GM12878 (cell line): ENCODE data around the gene NUMB.

Source experiments
- BHLHE40 ChIP-seq, 2 experiments: fragments of 450-650 bp in 1 of 2; IDR thresholded peaks; 2 replicates each; pipeline ENCODE4 v1.6.1; 2011 to 2017; ENCODE audit warnings: low read depth in 2 of 2, borderline replicate concordance in 1 of 2, improper control_type of control experiment in 1 of 2, low read length in 1 of 2, mild to moderate bottlenecking in 1 of 2
- BRCA1 ChIP-seq: IDR thresholded peaks from 2 replicates; pipeline ENCODE4 v1.6.1; 2011; ENCODE audit warnings: low read depth, low read length, improper control_type of control experiment
- CREB1 ChIP-seq: IDR thresholded peaks from 2 replicates; pipeline ENCODE4 v1.6.1; 2012; ENCODE audit warnings: low read depth, mild to moderate bottlenecking, inconsistent platforms
- CTCF ChIP-seq, 3 experiments: IDR thresholded peaks in 2 of 3; conservative IDR thresholded peaks in 1 of 3; 2 replicates each; pipeline ENCODE4 v1.5.1; 2011; ENCODE audit warnings: low read depth in 3 of 3, low read length in 3 of 3, mild to moderate bottlenecking in 3 of 3, control low read depth in 2 of 3, moderate library complexity in 2 of 3, inconsistent platforms in 1 of 3, mixed read lengths in 1 of 3; ENCODE audit not compliant: control insufficient read depth in 2 of 3, insufficient read depth in 1 of 3; ENCODE audit errors: extremely low read depth in 1 of 3
- EZH2 ChIP-seq: IDR thresholded peaks from 2 replicates; pipeline ENCODE4 v1.6.1; 2012; ENCODE audit warnings: low read depth, mild to moderate bottlenecking, control low read depth, inconsistent platforms, low read length, borderline replicate concordance; ENCODE audit not compliant: control insufficient read depth
- IRF5 ChIP-seq: fragments of 450-650 bp; IDR thresholded peaks from 2 replicates; pipeline ENCODE4 v1.6.1; 2017; ENCODE audit warnings: borderline replicate concordance
- MYC ChIP-seq: IDR thresholded peaks from 2 replicates; pipeline ENCODE4 v1.6.1; 2011; ENCODE audit warnings: mild to moderate bottlenecking, low read length, moderate library complexity, inconsistent platforms; ENCODE audit not compliant: insufficient read depth, insufficient replicate concordance, insufficient read length, severe bottlenecking
- NKRF ChIP-seq: fragments of 450-650 bp; conservative IDR thresholded peaks from 2 replicates; pipeline ENCODE4 v1.6.1; 2017; ENCODE audit warnings: mild to moderate bottlenecking, moderate library complexity
- SIN3A ChIP-seq: IDR thresholded peaks from 2 replicates; pipeline ENCODE4 v1.6.1; 2012; ENCODE audit warnings: low read depth, low read length, improper control_type of control experiment
- SKIL ChIP-seq: fragments of 450-650 bp; IDR thresholded peaks from 2 replicates; pipeline ENCODE4 v1.6.1; 2017; ENCODE audit warnings: mild to moderate bottlenecking, low read depth, inconsistent platforms; ENCODE audit not compliant: poor library complexity, severe bottlenecking
- SRF ChIP-seq, 2 experiments: IDR thresholded peaks; 2 replicates each; pipeline ENCODE4 v1.6.1; 2011; ENCODE audit warnings: low read depth in 2 of 2, low read length in 2 of 2, mild to moderate bottlenecking in 1 of 2, moderate library complexity in 1 of 2
- ZNF274 ChIP-seq: IDR thresholded peaks from one replicate; pipeline ENCODE4 v1.8.0; 2011; ENCODE audit not compliant: insufficient read length, insufficient read depth
- ZSCAN29 ChIP-seq: fragments of 450-650 bp; IDR thresholded peaks from 2 replicates; pipeline ENCODE4 v1.6.1; 2017; ENCODE audit warnings: mild to moderate bottlenecking, moderate library complexity

GRCh38 chr14:73249108-73249507, 209.2 kb downstream of the NUMB start:
- TF ChIP-seq CTCF (IDR thresholded peaks at IDR 0.05 in 2 of 3, conservative IDR thresholded peaks at IDR 0.05 in 1 of 3; ENCODE audit: control insufficient read depth in 2 of 3, extremely low read depth in 1 of 3, insufficient read depth in 1 of 3, low read depth in 3 of 3, low read length in 3 of 3) (no peak), BHLHE40 (IDR thresholded peaks at IDR 0.05; ENCODE audit: borderline replicate concordance in 1 of 2, low read depth in 2 of 2, low read length in 1 of 2) (no peak), MYC (no peak), SIN3A (no peak), SKIL (no peak), BRCA1 (no peak), NKRF (no peak), ZNF274 (no peak), ZSCAN29 (no peak), EZH2 (no peak), SRF (IDR thresholded peaks at IDR 0.05; ENCODE audit: low read depth in 2 of 2, low read length in 2 of 2) (no peak), CREB1 (no peak), IRF5 (no peak)
